ENCODE results near the gene SAA2. TPM values are rescaled to one million over a fixed set of nuclear protein-coding genes. Genes with fewer than 3 reads are reported as not detected.
"Not testable (repeated sequence)": the region's sequence is repeated elsewhere in the genome, so short reads cannot be mapped to it uniquely, and the experiment has no call there.

SAA2 gene
- total and polyA plus RNA-seq, 3 donors from 2014 or later: 1.7 to 2.4 (median 2.1) TPM

DNA sequence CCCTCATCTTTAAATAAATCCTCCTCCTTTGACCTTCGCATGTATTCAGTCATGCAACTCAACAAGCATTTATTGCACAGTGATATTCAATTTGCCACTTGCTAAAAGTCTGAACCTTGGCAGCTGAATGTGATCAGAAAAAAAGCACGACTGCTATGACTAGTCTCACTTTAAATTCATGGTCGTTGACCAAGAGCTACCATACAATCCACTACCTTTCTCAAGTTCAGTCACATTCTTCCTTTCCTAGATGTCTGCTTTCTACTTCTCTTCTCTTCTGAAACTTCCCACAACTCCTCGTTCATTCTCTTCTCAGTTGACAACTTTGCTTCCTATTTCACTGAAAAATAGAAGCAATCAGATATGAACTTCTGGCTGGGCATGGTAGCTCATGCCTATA is 15.6 kb upstream of the SAA2 start:
- Histone ChIP-seq H3K27ac (no peak overlapping the region), H3K9me3 (no peaks in the 10 kb centered on the region), H3K4me1 (no peaks in the 10 kb centered on the region), H3K36me3 (ENCODE audit: low read depth, missing control alignments) (no peaks in the 10 kb centered on the region), H3K27me3 (no peaks in the 10 kb centered on the region), H3K4me3 (no peak overlapping the region)
- TF ChIP-seq, protein P1, sequence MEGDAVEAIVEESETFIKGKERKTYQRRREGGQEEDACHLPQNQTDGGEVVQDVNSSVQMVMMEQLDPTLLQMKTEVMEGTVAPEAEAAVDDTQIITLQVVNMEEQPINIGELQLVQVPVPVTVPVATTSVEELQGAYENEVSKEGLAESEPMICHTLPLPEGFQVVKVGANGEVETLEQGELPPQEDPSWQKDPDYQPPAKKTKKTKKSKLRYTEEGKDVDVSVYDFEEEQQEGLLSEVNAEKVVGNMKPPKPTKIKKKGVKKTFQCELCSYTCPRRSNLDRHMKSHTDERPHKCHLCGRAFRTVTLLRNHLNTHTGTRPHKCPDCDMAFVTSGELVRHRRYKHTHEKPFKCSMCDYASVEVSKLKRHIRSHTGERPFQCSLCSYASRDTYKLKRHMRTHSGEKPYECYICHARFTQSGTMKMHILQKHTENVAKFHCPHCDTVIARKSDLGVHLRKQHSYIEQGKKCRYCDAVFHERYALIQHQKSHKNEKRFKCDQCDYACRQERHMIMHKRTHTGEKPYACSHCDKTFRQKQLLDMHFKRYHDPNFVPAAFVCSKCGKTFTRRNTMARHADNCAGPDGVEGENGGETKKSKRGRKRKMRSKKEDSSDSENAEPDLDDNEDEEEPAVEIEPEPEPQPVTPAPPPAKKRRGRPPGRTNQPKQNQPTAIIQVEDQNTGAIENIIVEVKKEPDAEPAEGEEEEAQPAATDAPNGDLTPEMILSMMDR (IDR thresholded peaks at IDR 0.05): no peak
- no peak for TF ChIP-seq POLR2A (IDR thresholded peaks at IDR 0.05)
- intact Hi-C loops (cut with DNase I; ENCODE audit: low total_unique reads): no loop called here
- DNase-seq: no peak
- 77 to 87% methylated on average over 4 of the region's 4 CpGs for WGBS, 2 donors

DNA sequence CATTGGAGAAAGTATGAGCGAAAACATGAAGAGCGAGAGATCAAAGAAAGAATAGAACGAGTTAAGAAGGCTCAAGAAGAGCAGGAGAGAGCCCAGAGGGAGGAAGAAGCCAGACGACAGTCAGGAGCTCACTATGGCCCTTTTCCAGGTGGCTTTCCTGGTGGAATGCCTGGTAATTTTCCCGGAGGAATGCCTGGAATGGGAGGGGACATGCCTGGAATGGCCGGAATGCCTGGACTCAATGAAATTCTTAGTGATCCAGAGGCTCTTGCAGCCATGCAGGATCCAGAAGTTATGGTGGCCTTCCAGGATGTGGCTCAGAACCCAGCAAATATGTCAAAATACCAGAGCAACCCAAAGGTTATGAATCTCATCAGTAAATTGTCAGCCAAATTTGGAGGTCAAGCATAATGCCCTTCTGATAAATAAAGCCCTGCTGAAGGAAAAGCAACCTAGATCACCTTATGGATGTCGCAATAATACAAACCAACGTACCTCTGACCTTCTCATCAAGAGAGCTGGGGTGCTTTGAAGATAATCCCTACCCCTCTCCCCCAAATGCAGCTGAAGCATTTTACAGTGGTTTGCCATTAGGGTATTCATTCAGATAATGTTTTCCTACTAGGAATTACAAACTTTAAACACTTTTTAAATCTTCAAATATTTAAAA is 14.3 kb upstream of the SAA2 start:
- DNase-seq; H3K9me3 ChIP-seq; H3K4me3 ChIP-seq; H3K27me3 ChIP-seq; H3K4me1 ChIP-seq; H3K27ac ChIP-seq; H3K36me3 ChIP-seq (ENCODE audit: low read depth, missing control alignments); intact Hi-C loops (cut with DNase I; ENCODE audit: low total_unique reads): not testable (repeated sequence)
- 70 to 72% methylated on average over 8 of the region's 8 CpGs for WGBS, 2 donors

DNA sequence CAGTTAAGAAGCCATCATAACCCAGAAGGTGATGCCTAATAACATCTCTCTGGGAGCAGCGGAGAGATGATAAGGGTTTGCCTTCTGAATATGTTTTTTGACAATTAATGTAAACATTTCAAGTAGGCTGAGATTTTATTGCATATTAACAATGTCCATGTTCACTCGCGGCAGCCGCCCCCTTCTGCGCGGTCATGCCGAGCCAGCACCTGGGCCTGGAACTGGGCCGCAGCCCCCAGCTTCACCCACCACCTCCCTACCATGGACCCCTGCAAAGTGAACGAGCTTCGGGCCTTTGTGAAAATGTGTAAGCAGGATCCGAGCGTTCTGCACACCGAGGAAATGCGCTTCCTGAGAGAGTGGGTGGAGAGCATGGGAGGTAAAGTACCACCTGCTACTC is 13.3 kb upstream of the SAA2 start:
- H3K4me1 ChIP-seq: no peaks in the 10 kb centered on the region
- no peak overlapping the region for H3K27ac ChIP-seq
- H3K27me3 ChIP-seq: no peaks in the 10 kb centered on the region
- 92 to 97% methylated on average over 14 of the region's 14 CpGs for WGBS, 2 donors
- H3K4me3 ChIP-seq: no peak overlapping the region
- TF ChIP-seq, protein P1 (IDR thresholded peaks at IDR 0.05): no peak
- no peak for TF ChIP-seq POLR2A (IDR thresholded peaks at IDR 0.05)
- DNase-seq: no peak
- H3K9me3 ChIP-seq: no peaks in the 10 kb centered on the region
- H3K36me3 ChIP-seq (ENCODE audit: low read depth, missing control alignments): no peaks in the 10 kb centered on the region
- intact Hi-C loops (cut with DNase I; ENCODE audit: low total_unique reads): no loop called here

DNA sequence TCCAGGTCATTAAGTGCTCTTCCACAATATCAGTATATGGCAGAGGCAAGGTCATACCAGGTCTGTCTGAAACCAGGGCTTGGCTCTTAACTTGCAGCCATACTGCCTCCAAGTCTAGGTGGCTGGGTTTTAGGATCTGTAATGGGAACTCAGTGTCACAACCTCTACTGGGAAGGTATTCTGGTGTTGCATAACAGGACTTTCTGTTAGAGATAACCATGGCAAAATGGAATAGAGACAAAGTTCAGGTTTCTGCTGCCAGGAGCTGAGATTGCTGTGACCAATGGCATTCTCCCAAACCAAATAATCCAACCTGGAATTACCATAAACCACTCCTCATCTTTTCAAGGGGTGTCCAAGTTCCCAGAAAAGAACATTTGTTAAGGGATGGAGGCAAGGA is 10.8 kb upstream of the SAA2 start:
- H3K36me3 ChIP-seq (ENCODE audit: low read depth, missing control alignments): no peaks in the 10 kb centered on the region

DNA sequence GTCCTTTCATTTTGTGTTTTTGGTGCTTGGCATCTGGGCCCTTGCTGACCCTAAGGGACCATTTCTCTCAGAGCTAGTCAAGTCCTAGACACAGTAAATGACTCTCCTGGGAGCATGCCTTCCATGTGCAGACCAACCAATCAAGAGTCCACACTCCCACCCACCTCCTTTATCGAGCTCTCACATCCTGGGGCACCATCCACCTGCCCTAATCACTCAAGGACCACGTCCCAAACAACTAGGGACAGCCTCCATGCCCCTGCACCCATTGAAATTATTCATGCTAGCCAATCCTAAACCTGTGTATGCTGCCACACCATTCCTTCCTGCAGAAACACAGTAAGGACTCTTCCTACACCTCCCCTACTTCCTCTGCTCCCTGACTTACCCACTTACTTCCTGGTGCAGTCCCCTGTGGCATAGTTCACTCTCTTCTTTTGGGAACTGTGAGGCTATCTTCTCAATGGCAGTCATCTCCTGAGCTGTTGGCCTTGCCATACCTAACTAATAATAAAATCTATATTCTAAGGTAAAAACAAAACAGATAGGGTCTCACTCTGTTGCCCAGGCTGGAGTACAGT is 6.4 kb upstream of the SAA2 start:
- no peaks in the 10 kb centered on the region for H3K9me3 ChIP-seq
- H3K27me3 ChIP-seq: no peaks in the 10 kb centered on the region
- WGBS, 2 donors: 61 to 74% methylated on average over 2 of the region's 2 CpGs
- no peak for DNase-seq
- no peaks in the 10 kb centered on the region for H3K36me3 ChIP-seq (ENCODE audit: low read depth, missing control alignments)
- H3K4me3 ChIP-seq: no peak overlapping the region
- H3K27ac ChIP-seq: no peak overlapping the region
- TF ChIP-seq, protein P1 (IDR thresholded peaks at IDR 0.05): no peak
- TF ChIP-seq POLR2A (IDR thresholded peaks at IDR 0.05): no peak
- intact Hi-C loops (cut with DNase I; ENCODE audit: low total_unique reads): no loop called here
- no peaks in the 10 kb centered on the region for H3K4me1 ChIP-seq

More for the DNA sequence above, 10.8 kb upstream of the SAA2 start:
- DNase-seq: no peak
- TF ChIP-seq, protein P1 (IDR thresholded peaks at IDR 0.05): no peak
- no peak for TF ChIP-seq POLR2A (IDR thresholded peaks at IDR 0.05)
- Histone ChIP-seq H3K4me1 (no peaks in the 10 kb centered on the region), H3K9me3 (no peaks in the 10 kb centered on the region), H3K27me3 (no peaks in the 10 kb centered on the region), H3K27ac (no peak overlapping the region), H3K4me3 (no peak overlapping the region)
- intact Hi-C loops (cut with DNase I; ENCODE audit: low total_unique reads): no loop called here
